HG03108 (cell line): ENCODE results near the gene HNF4A.

Source experiments
- ATAC-seq: cut with Tn5 transposase; IDR thresholded peaks from one replicate; pipeline ENCODE4 v1.9.1; 2021; ENCODE audit warnings: moderate library complexity; ENCODE audit not compliant: unreplicated experiment

The HNF4A gene

DNA sequence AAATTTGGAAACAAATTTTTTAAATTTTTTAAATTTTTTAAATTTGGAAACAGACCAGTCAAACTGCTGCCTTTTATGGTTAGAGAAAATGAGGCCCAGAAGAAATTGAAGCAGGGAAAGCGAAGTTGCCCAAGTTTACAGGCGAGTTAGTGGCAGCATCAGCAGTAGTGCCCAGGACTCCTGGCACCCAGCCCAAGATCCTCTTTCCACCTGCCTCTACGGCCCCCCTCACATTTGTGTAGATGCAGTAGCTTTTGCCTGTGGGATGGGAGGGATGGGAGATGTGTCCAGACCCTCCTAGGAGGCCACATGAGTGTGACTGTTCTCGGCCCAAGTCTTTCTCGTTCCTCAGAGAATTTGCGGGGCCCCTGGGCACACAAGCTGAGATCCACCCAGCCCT, 49.8 kb downstream of the HNF4A start:
- ATAC-seq = no peak

DNA sequence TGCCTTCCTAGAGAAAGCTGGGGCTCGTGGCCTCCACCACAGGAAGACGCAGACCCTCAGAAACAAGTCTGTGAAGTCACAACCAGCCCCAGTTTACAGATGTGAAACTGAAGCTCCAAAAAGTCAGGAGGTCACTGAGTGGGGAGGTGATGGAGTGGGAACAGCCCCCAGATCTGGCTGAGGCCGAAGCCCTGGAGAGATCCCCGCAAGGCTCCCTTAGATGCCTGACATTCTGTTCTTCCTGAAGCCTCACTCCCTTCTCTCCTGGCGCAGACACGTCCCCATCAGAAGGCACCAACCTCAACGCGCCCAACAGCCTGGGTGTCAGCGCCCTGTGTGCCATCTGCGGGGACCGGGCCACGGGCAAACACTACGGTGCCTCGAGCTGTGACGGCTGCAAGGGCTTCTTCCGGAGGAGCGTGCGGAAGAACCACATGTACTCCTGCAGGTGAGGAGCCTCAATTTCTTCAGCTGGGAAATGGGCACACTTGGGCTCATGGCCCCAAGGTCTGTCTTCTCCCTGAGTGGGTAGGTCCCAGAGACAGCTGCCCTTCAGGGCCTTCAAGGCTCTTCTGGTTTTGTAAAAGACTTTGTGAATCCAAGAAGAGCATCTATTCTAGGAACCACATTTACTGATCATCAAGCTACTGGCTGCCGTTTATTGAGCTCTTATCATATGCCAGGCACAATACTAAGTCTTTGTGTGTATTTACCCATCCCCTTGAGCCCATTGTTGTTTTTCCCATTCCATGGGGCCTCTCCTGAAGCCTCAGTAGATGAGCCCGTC, 50.5 kb downstream of the HNF4A start:
- no peak for ATAC-seq

DNA sequence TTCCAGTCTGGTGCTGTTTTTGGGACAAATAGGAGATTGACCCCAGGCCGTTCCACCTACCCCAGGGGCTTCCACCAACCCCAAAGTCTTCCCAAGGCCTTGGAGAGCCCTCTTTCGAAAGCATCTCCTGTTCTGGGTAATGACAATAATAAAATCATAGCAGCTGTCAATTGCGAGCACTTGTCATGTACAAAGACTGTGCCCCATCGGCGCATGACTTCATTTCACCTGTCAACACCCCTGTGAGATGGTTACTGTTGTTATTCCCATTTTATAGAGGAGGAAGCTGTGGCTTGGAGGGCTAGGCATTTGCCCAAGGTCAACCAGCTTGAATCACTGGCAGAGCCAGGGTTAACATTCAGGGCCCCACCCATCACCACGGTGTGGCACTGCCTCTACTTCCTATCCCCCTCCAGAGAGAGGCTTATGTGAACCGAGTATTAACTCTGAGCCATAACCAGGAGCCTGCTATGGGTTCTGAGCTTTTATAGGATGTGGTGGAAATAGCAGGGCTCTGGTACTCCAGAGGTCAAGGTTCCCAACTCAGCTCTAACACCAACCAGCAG, 51.2 kb downstream of the HNF4A start:
- no peak for ATAC-seq

DNA sequence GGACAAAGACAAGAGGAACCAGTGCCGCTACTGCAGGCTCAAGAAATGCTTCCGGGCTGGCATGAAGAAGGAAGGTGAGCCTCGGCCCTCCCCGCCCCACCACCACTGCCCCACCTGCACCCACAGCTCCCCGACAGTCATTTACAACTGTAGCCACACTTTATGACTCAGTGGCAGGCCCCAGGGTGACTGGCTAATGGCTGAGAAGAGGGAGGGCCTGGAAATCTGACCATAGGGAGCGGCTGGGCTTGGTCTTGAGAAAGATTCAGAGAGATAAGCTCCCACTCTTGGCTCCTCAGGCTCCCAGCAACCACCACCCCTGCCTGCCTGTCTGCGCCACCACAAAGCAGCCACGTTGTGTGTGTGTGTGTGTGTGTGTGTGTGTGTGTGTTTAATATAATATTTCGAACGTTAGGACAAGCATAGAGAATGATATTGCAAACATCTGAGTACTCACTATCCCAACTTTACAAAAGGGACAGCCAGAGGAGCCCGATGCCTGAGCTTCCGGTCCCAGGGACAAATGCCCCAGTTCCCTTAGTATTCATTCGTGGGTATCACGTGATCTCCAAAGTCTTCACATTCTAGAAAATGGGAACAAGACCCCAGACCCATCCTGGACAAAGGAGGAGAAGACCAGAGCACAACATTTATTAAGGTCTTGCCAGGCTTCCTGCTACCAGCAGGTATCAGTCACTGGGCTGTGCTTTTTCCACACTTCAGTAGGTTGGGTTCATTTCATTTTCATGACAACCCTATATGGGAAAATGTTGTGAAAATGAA, 52.1 kb downstream of the HNF4A start:
- ATAC-seq = no peak

DNA sequence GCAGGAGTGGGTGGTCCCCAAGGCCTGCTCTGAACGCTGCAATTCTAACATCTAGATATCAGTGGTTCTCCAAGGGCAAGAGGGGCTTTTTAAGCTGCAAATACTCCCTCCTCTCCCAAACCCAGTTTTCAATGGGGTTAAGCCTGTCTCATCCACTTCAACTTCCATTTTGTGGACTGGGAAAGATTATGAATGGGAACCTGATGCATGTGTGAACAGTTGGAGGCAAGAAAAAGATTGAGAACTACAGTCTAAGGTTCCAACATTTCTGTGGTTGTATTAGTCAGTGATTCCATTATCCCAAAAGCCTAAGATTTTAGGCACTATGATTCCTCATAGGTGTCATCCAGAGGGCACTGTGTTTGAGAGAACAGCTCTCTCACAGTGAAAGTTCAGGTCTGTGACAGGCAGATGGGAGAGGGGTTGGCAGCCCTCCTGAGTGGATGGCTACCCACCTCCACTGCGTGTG, 53.7 kb downstream of the HNF4A start:
- no peak for ATAC-seq

DNA sequence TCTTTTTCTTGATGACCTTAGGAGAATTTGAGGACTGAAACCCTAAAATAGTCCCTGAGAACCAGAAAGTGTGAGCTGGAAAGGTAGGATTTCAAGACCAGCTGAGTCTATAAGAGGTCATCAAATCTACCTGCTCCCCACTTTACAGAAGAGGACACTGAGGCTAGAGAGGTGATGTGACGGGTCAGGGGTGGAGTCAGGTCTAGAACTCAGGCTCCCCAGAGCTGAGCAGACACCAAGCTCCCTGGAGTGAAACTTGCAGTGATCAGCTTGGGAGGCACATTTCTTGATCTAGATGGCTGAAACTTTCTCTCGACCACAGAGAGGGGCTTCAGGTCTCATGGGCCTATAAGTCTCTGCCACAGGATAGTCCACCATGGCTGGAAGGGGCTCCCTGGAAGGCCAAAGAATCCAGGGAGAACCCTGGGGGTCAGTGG, 55.1 kb downstream of the HNF4A start:
- no peak for ATAC-seq

DNA sequence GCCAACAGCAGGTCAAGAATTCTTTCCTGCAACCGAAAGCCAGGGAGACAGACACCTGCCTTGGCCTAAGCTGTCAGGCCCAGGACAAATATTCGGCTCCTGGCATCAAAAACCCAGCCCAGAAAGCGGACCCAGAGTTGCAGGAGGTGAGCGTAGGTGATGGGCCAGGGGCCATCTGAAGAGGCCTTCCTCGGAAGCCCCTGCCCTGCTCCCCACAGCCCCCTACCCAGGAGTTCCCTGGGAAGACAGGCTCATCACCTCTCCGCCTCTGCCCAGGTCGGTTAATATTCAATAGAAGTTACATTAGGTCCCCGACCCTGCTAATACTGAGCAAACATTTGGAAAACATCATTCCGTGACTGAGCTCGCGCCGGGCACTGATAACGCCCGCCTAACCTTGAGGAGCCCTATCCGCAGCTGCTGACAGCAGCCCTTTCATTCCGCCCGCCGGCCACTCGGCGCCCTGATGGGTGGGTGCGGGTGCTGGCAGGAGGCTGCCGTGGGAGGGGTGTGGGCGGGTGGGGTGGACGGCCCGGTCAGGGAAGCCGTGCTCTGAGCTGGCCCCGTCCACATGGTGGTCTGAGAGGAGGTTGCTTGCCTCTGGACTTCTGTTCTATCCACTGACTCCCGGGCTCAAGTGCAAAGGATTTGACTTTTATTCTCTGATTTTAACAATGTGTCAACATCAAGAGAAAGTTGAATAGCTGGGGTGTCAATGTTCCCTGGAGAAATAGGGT, 55.7 kb downstream of the HNF4A start:
- ATAC-seq = no peak

DNA sequence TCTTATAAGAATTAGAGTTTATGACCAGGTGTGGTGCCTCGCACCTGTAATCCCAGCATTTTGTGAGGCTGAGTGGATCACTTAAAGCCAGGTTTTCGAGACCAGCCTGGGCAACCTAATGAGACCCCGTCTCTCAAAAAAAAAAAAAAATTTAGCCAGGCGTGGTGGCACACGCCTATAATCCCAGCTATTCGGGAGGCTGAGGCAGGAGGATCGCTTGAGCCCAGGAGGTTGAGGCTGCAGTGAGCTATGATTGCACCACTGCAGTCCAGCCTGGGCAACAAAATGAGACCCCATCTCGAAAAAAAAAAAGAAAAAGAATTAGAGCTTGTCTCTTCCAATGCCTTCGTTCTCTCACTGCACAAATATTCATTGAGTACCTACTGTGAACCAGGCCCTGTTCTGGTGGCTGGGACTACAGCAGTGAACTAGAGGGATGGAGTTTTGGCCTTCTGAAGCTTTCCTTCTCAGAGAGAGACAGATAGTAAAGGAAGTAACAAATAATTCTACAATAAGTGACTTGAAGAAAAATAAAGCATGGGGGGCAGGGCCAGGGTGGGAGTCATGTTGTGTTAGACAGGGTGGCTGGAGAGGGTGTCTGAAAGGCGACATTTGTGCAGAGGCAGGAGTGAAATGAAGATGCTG, 56.4 kb downstream of the HNF4A start:
- ATAC-seq = no peak

DNA sequence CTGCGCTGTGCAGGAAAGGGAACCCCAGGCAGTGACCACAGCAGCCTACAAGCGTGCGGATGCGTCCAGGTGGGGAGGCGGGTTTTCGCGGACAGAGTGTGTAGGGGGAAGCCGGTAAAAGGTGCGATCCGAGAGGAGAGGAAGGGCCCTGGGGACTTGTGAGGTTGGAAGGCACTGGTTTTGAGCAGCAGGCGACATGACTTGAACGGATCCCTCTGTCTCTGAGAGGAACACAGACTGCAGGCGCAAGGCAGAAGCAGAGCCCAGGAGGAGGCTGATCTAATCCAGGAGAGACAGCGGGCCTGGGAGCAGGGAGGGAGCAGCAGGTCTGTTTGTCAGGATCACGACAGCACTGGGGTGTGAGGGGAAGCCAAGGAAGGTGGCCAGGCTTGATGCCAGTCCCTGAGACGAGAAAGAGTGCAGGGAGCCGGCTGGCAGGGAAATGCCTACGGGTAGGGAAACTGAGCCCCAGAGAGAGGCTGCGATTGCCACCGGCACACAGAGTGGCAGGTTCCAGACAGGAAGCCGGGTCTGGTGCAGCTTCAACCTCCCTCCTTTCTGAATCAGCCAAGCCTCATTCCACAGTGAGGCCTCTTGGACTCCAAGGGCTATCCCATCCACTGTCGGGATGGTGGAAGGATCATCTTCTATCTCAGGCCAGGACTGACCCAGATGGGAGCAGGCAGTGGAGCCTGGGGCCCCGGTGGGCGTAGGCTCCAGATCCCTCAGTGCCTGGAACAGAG, 57.1 kb downstream of the HNF4A start:
- ATAC-seq = no peak

DNA sequence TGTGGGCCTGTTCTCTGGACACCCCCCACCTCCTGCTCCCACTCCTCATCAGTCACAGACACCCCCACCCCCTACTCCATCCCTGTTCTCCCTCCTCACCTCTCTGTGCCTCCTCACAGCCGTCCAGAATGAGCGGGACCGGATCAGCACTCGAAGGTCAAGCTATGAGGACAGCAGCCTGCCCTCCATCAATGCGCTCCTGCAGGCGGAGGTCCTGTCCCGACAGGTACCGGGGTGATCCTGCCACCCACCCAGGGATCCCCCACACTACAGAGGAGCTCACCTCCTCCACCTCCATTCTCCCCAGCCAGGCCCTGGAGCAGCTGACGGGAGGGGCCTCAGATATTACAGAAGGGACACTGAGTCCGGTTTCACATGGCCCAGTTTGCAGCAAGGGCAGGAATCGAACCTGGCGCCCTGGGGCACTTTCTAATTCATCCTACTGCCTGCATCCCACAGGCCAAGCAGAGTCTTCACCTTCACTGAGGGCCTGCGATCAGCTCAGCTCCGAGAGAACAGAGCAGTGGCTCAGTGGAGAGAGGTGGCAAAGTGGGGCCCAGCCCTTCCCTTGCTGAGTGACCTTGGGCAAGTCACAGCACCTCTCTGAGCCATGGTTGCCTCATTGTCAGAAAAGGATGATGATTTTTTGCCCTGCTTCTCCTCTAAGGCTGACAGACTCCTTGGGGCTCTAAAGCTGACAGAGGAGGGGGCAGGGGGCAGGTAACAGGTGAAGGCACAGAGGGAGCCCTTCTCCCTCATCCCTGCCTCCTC, 58.3 kb downstream of the HNF4A start:
- ATAC-seq = no peak

DNA sequence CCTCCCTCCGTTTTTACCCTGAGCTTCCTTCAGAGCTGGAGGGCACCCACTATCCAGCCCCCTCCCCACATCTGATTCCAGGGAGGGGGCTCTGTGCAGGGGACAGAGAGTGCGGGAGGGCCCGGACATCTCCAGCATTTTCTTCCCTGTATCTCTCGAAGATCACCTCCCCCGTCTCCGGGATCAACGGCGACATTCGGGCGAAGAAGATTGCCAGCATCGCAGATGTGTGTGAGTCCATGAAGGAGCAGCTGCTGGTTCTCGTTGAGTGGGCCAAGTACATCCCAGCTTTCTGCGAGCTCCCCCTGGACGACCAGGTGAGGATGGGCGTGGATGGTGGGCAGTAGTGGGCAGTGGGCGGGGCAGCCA, 58.8 kb downstream of the HNF4A start:
- ATAC-seq = no peak

DNA sequence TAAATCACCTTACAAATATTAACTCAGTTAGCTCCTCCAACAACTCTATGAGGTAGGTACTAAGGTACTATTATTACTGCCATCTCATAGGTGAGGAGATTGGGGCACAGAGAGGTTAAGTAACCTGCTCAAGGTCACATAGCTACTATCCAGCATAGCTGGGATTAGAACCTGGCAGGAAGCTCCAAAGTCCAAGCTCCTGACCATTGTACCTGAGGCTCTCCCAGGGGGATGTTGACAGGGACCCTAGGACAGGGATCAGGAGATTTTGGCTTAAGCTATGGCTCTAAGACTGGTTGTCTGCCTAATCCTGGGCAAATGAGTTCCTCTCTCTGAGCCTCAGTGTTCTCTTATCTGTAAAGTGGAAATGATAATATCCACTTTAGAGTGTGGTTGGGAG, 59.3 kb downstream of the HNF4A start:
- no peak for ATAC-seq

DNA sequence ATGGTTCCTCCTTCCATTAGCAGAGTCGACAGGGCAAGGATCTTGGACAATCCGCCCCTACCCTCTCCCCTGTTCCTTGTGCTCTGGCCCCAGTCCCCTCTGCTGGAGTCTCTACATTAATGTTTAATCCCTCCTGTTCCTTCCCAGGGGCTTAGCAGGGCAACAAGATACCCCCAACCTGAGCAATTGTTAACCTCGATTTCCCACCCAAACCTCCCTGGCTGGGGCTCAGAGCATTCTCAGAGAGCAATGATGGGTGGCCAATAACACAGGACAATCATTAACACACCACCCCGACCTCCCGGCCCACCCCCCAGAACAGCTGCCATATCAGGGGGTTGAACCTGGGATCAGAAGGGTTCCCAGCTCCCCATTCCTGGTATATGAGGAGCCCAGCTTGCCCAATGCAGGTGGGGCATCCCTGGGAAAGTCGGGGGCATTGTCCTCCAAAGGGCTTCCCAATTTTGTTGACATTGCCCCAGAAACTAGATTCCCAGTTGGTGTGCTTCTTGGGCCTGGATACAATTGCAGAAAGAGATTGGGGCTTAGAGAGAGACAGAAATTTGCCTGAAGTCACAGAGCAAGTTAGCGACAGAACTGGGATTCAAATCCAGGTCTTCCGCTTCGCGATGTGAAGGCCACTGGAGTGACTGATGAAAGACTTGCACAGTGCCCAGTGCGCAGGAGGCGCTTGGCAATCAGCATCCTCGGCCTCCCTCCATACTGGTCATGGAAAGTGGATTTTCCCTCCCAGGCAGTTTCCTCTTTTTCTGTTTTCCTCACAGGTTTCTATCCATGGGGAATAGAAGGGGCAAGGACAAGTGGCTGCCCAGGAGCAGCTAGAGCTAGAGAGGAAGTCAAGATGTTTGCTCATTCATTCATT, 60.6 kb downstream of the HNF4A start:
- ATAC-seq = no peak

DNA sequence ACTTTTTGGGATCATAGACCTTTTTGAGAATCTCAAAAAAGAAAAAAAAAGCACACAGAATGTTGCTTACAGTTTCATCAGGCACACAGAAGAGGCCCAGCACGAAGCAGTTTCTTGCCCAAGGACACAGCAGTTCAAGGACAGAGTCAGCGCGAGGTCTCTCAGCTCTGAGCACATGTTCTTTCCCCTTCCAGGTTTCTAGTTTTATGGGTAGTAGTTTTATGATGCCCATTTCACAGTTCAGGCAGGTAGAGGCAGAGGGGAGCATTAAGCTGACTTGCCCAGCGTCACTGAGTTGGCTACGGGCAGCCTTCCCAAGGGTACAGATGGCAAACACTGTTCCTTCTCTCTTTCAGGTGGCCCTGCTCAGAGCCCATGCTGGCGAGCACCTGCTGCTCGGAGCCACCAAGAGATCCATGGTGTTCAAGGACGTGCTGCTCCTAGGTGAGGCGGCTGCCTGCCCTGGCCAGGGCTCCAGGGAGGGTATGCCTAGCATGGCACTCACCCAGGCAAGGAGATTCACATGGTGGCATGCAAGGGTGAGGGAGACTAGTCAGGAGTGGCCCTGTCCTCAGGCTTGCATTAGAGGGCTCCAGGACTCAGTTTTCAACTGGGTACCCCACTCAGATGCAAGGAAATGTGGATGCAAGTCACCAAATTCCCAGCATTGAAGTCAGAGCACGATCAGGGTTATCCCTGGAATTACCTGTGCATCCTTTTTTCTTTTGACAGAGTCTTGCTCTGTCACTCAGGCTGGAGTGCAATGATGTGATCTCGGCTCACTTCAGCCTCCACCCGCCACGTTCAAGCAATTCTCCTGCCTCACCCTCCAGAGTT, 62.8 kb downstream of the HNF4A start:
- ATAC-seq = no peak

DNA sequence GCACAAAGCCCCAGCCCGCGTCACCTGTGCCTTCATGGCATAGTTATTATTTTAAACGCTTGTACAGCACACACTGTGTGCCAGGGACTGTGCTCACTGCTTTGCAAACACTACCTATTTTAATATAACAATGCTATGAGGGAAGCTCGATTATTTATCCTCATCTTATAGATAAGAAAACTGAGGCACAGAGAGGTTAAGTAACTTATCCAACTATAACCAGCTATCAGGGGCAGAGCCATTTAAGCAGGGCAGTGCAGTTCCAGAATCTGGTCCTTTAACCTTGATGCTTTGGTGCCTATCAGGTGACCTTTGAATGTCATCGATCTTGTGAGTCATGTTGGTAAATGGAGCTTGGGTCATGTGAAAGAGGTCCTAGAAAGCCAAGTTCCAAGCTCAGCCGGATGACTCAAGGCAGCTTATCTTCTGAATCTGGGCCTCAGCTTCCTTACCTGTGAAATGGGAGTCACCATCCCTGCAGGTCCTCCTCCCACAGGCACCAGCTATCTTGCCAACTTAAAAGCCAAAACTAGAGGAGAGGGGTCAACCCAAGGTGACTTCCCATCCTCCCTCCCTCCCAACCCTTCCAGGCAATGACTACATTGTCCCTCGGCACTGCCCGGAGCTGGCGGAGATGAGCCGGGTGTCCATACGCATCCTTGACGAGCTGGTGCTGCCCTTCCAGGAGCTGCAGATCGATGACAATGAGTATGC, 63.8 kb downstream of the HNF4A start:
- ATAC-seq = no peak

DNA sequence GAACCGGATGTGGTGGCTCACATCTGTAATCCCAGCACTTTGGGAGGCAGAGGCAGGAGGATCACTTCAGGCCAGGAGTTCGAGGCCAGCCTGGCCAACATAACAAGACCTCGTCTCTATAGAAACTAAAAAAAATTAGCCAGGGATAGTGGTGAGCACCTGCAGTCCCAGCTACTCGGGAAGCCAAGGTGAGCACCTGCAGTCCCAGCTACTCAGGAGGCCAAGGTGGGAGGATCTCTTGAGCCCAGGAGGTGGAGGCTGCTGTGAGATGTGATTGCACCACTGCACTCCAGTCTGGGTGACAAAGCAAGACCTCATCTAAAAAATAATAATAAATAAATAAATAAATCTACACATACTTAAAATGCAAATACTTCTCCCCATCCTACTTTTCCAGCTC, 65.0 kb downstream of the HNF4A start:
- ATAC-seq = no peak

DNA sequence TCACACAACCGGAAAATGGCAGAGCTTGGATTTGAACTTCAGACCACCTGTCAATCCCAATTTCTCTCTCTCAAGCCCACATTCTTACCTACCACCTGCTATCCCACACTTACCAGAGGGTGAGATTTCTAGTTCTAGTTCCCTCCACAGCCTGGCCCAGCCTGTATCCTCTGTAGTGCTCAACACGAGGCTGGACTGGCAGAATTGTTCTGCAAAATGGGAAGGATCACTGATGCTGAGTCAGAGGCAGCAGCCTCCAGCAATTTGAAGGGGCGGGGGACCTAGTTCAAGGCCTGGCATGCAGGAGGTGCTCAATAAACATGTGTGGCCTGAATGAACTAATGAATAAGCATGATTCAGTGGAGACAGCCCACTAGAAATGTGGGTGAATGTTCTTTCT, 66.6 kb downstream of the HNF4A start:
- ATAC-seq = no peak
